DMS153 (cell line): Measurements from ENCODE around the gene ATP8B3.

Experiments
- DNase-seq: peaks from one replicate; lab custom pipeline; 2025; lab: John Stamatoyannopoulos, UW

Gene ATP8B3

GRCh38 chr19:1746401-1747284, 65.4 kb downstream of the ATP8B3 start:
- no peak for DNase-seq

GRCh38 chr19:1745589-1746031, 66.5 kb downstream of the ATP8B3 start:
- DNase-seq = no peak

GRCh38 chr19:1744822-1745563, 67.1 kb downstream of the ATP8B3 start:
- DNase-seq = no peak

- DNase-seq = no peak
Observed at GRCh38 chr19:1744133-1744665, 67.9 kb downstream of the ATP8B3 start.

GRCh38 chr19:1742989-1743696, 68.9 kb downstream of the ATP8B3 start:
- no peak for DNase-seq

GRCh38 chr19:1739960-1740629, 72.0 kb downstream of the ATP8B3 start:
- DNase-seq = no peak

GRCh38 chr19:1736927-1737326, 75.1 kb downstream of the ATP8B3 start:
- DNase-seq = no peak

- no peak for DNase-seq
Observed at GRCh38 chr19:1736280-1736679, 75.8 kb downstream of the ATP8B3 start.

GRCh38 chr19:1734321-1734966, 77.6 kb downstream of the ATP8B3 start:
- DNase-seq = no peak
